LNCaP clone FGC (cell line): ENCODE measurements around the gene CSDE1.
"Not testable (repeated sequence)": the region's sequence is repeated elsewhere in the genome, so short reads cannot be mapped to it uniquely, and the experiment has no call there.

ENCODE experiments used
- DNase-seq: peaks from one replicate; pipeline ENCODE4 v3.0.0-alpha.2; 2011; ENCODE audit warnings: low read depth
- H3K4me3 ChIP-seq: 2 replicates; pipeline ENCODE4 v1.5.1; 2011; ENCODE audit warnings: mild to moderate bottlenecking, low read depth, low read length, control low read depth
- CTCF ChIP-seq: IDR thresholded peaks from 2 replicates; pipeline ENCODE4 v1.5.1; 2012; ENCODE audit warnings: mild to moderate bottlenecking; ENCODE audit not compliant: control insufficient read depth, insufficient read depth; ENCODE audit errors: extremely low read depth

CSDE1 gene

GRCh38 chr1:114756009-114756892 is 1.5 kb downstream of the CSDE1 start:
- TF ChIP-seq CTCF, result no peak
- H3K4me3 ChIP-seq, result peak overlapping the region; percentile 99
- no peak for DNase-seq

GRCh38 chr1:114755006-114755931 is 2.5 kb downstream of the CSDE1 start:
- no peak for TF ChIP-seq CTCF
- H3K4me3 ChIP-seq, result peak overlapping the region; percentile 99
- DNase-seq, result peak; percentile 64

GRCh38 chr1:114753702-114754101 is 4.1 kb downstream of the CSDE1 start:
- 0 out of 2 replicates have a peak overlapping the region, but pooled peaks have one; percentile 99 for H3K4me3 ChIP-seq
- DNase-seq, result not testable (repeated sequence)

GRCh38 chr1:114753143-114753542 is 4.6 kb downstream of the CSDE1 start:
- no peak for TF ChIP-seq CTCF
- DNase-seq, result no peak
- no peak overlapping the region for H3K4me3 ChIP-seq

- no peak for DNase-seq
- no peak for TF ChIP-seq CTCF
- H3K4me3 ChIP-seq, result no peak overlapping the region
Observed at GRCh38 chr1:114750780-114751179, 7.0 kb downstream of the CSDE1 start.

GRCh38 chr1:114749835-114750234 is 7.9 kb downstream of the CSDE1 start:
- no peak for DNase-seq
- no peak overlapping the region for H3K4me3 ChIP-seq
- TF ChIP-seq CTCF, result no peak

- no peak for DNase-seq
- H3K4me3 ChIP-seq, result no peak overlapping the region
- no peak for TF ChIP-seq CTCF
Observed at GRCh38 chr1:114746450-114747121, 11.2 kb downstream of the CSDE1 start.
